Activated CD8-positive, alpha-beta memory T cell treated with anti-CD3 and anti-CD28 coated beads, Interleukin-2, amount 50 U/mL, for 1 hour (primary cell): Measurements from ENCODE around the gene MEI1.
A peak's percentile ranks its signal among the peaks of the same experiment; 100 is the strongest.

Experiments
- DNase-seq: peaks from one replicate; pipeline ENCODE4 v3.0.0-alpha.2; 2020; ENCODE audit errors: extremely low read depth

Gene MEI1

DNA sequence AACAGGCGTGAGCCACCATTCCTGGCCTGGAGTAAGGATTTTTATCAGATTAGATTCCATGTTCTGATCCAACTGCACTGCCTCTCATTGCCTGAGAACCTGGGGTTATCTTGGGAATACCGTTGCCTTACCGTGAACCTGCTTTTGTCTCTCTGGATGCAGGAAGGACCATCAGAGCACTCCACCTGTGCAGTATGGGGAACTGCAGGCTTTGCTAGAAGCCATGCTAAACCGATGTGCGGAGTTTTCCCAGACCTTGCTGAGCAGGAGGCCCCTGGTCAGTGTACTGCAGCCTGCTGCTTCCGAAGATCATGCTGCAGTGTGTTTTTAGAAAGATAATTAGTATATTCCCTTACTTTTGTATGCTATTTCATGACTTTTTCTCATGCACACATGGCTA, 43.6 kb downstream of the MEI1 start:
- DNase-seq, result no peak

- DNase-seq, result no peak
These were observed 46.7 kb downstream of the MEI1 start for GRCh38 chr22:41745968-41746367.

- peak; percentile 21 for DNase-seq
These were observed 47.5 kb downstream of the MEI1 start for GRCh38 chr22:41746567-41747400.

DNA sequence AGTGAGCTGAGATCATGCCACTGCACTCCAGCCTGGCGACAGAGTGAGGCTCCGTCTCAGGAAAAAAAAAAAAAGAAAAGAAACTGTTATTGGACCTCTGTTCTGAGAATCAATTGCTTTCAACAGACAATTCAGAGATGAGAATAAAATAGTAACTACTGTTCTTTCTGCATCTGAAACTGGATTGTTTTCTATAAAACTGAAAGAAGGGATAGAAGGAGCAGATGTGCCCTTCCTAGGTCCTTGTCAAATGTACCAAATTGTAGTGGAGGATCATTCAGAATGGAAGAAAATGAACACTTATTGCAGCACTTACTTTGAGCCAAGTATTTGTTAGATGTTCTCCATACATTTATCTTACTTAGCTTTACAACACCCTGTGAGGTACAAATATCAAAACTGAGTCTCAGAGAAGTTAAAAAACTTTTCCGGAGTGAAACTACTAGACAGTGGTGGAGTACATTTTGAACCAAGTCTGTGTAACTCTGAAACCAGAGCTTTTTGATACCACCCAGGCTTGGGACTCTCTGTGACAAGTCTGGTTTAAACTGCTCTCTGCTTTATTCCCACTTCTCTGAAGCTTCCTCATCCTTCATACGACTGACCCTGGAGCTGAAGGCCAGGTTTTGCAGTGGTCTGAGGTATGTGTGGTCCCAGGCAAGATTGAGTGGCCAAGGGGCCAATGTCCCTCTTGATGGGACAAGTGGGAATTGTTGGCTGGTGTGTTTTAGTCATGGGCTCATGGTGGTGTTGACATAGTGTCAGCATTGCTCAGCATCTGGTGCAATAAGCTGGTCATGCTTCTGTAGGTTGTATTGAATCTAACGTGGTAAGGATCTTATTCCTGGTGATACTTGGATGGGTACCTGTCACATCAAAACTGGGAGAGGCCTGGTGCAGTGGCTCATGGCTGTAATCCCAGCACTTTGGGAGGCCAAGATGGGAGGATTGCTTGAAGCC, 53.0 kb downstream of the MEI1 start:
- no peak for DNase-seq

GRCh38 chr22:41753984-41754383, 54.7 kb downstream of the MEI1 start:
- DNase-seq, result no peak

DNA sequence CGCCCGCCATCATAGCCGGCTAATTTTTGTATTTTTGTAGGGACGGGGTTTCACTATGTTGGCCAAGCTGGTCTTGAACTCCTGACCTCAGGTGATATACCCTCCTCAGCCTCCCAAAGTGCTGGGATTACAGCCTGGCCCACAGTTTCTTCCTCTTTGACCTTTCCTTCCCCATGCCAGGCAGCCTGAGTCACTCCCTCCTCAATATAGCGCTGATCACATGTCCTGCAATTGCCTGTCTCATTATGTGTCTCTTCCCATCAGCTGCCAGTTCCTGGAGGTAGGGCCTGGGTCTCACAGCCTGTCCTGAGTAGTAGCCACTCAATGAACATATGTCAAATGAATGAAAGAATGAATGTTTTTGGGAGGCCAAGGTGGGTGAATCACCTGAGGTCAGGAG, 58.2 kb downstream of the MEI1 start:
- no peak for DNase-seq

DNA sequence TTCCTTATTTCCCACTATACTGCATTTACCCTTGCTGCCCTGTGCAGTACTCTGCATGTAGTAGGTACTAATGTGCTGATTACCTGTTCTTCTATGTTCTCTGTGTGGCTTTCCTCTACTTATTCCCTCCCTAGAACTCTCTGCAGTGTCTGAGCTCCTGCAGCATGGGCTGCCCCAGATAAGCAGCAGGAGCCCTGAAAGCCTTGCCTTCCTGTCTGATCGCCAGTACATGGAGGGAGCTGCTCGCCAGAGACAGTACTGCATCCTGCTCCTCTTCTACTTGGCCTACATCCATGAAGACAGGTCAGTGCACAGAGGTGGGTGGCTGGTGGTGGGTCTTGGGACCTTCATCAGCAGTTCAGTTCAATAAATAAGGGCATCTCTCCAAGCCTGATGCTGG, 58.9 kb downstream of the MEI1 start:
- DNase-seq, result no peak

DNA sequence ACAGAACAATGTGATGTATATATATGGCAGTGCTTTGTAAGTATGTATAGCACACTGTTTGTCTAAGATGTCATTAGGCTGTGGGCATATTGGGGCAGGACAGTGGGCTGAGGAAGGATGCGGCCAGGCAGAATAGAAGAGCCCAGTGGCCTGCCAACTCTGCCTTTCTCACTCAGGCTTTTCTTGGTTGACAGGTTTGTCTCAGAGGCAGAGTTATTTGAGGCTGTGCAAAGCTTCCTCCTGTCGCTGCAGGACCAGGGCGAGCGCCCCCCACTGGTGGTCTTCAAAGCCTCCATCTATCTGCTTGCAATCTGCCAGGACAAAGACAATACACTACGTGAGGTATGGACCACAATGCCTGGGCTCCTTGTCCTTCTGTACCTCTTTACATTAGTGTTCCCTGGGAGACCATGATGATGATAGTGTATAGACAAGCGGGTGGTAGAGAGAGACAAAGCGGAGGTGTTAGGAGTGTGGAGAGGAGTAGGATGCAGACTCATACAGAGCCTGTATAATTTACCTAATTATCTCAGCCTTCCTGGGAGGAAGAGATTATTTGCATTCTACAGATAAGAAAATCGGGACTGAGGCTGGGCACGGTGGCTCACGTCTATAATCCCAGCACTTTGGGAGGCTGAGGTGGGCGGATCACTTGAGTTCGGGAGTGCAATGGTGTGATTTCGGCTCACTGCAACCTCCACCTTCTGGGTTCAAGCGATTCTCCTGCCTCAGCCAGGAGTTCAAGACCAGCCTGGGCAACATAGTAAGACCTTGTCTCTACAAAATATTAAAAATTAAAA, 63.9 kb downstream of the MEI1 start:
- no peak for DNase-seq

- DNase-seq, result no peak
These were observed 67.2 kb downstream of the MEI1 start for GRCh38 chr22:41766476-41766875.

DNA sequence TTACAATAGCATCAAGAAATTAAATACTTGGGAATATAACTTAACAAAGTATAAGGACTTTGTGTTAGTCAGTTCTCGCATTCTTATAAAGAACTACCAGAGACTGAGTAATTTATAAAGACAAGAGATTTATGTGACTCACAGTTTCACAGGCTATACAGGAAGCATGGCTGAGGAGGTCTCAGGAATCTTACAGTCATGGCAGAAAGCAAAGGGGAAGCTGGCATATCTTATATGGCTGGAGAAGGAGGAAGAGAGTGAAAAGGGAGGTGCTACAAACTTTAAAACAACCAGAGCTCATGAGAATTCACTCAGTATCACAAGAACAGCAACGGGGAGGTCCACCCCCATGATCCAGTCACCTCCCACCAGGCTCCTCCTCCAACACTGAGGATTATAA, 69.1 kb downstream of the MEI1 start:
- DNase-seq, result no peak

GRCh38 chr22:41770715-41771468, 71.6 kb downstream of the MEI1 start:
- DNase-seq, result no peak

DNA sequence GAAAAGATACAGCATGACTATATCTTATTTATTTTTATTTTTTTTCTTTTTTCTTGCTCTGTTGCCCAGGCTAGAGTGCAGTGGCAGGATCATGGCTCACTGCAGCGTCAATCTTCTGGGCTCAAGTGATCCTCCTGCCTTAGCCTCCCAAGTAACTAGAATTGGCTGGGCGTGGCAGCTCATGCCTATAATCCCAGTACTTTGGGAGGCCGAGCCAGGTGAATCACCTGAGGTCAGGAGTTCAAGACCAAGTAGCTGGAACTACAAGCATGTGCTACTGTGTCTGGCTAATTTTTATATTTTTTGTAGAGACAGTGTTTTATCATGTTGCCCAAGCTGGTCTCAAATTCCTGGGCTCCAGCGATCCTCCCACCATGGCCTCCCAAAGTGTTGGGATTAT, 72.9 kb downstream of the MEI1 start:
- no peak for DNase-seq

DNA sequence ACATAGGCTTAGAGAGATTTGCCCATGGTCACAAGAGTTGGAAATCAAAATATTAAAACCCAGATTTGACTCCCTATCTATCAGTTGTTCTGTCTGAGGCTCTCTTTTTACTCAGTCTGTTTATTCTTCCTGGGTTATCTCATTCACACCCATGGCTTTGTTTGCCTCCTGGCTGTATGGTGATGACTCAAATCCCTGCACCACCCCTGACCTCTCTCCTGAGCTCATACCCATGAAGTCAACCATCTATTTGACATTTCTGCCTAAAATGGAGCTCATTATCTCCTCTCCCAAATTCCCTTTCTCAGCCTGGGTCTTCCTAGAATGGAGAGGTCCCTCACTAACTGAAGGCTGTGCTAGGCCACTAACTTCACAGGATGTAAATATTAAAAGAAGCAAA, 73.3 kb downstream of the MEI1 start:
- no peak for DNase-seq

DNA sequence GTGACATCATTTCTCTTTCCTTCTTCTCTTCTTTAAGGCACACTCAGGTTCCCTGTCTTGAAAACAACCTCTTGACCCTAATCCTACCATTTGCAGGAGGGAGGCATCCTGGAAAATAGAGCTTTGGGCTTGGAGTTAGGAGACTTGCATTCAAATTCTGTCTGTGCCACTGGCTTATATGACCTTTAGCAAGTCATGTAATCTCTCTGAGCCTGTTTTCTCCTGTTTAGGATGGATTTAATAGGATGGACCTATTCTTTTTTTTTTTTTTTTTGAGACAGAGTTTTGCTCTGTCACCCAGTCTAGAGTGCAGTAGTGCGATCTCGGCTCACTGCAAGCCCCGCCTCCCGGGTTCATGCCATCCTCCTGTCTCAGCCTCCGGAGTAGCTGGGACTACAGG, 76.0 kb downstream of the MEI1 start:
- no peak for DNase-seq

DNA sequence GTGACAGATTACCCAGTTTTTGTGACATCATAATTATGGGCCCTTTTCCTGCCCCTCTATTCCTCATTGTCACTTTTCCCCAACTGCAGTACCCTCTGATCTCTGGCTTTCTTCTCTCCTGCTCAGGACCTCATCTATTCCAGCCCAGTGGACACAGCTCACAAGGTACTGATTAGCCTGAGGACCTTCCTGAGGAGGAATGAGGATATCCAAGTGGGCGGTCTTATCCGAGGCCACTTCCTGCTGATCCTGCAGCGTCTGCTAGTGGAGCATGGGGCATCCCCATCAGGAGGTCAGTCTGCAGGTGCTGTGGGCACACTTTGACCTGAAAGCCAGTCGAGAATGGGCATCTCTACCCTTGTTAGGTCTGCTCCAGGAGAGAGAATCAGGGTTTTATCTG, 76.7 kb downstream of the MEI1 start:
- DNase-seq, result no peak

DNA sequence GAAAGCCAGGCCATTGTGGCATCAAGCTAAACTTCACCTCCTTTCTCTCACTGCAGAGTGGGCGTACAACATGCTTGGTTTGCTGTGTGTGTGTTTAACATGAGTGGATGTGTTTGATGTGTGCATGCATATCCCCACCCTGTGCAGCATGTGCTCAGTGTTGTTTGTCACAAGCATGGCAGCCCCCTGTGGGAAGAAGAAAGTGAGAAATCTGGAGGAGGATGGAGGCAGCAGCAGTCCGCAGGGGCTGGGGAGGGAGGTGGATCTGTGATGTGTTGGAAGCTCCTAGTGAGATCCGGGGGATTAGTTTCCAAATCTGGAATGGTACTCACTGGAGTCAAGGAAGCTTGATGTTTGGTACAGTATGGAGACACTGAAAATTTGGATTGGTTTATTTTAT, 77.1 kb downstream of the MEI1 start:
- no peak for DNase-seq

GRCh38 chr22:41777749-41778425, 78.6 kb downstream of the MEI1 start:
- no peak for DNase-seq

DNA sequence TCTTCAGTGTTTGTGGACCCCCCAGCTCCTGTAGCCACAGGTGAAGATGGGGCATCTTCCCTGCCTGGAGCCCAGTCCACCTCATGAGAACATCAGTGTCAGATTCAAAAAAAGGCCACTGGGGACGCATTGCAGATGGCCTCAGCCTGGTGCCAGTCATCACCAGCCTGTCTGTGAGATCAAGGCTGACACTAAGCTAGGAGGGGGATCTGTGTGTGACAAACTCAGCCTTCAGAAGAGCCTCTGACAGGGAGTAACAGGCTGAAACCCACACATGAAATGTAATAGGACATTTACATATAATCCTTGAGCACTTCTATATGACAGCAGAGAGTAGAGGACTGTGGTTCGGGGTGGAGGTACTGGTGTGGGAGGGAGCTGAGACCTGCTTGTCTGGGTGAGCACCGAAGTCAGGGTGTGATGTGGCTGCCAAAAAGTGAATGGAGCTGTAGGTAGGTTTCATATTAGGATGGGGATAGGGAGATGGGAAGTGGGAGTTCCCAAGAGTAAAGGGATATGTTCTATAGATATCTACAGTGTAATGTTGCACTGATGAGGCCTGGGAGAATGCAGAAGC, 80.7 kb downstream of the MEI1 start:
- DNase-seq, result no peak

- peak; percentile 88 for DNase-seq
These were observed 81.6 kb downstream of the MEI1 start for GRCh38 chr22:41780746-41781505.

DNA sequence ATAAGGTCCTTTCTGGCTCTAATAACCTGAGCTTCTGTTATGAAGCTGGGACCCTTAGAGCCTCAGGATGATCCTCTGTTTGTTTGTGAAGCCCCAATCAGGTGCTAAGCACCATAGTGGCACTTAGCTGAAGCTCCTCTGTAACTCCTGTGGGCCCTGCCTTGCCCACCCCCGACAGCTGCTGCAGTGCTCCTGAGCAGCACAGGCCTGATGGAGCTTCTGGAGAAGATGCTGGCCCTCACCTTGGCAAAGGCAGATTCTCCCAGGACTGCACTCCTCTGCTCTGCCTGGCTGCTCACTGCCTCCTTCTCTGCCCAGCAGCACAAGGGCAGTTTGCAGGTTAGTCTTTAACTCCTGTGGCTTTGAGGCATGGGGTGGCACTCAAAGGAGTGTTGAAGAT, 82.2 kb downstream of the MEI1 start:
- DNase-seq, result no peak
